Measurements from ENCODE around the gene TSHZ2. TPM values are rescaled to one million over a fixed set of nuclear protein-coding genes. Genes with fewer than 3 reads are reported as not detected.
A peak's percentile ranks its signal among the peaks of the same experiment; 100 is the strongest.

TSHZ2 gene, protein sequence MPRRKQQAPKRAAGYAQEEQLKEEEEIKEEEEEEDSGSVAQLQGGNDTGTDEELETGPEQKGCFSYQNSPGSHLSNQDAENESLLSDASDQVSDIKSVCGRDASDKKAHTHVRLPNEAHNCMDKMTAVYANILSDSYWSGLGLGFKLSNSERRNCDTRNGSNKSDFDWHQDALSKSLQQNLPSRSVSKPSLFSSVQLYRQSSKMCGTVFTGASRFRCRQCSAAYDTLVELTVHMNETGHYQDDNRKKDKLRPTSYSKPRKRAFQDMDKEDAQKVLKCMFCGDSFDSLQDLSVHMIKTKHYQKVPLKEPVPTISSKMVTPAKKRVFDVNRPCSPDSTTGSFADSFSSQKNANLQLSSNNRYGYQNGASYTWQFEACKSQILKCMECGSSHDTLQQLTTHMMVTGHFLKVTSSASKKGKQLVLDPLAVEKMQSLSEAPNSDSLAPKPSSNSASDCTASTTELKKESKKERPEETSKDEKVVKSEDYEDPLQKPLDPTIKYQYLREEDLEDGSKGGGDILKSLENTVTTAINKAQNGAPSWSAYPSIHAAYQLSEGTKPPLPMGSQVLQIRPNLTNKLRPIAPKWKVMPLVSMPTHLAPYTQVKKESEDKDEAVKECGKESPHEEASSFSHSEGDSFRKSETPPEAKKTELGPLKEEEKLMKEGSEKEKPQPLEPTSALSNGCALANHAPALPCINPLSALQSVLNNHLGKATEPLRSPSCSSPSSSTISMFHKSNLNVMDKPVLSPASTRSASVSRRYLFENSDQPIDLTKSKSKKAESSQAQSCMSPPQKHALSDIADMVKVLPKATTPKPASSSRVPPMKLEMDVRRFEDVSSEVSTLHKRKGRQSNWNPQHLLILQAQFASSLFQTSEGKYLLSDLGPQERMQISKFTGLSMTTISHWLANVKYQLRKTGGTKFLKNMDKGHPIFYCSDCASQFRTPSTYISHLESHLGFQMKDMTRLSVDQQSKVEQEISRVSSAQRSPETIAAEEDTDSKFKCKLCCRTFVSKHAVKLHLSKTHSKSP (N-terminal part only)
- 17.3 and 32.0 TPM in 2 replicates for total RNA-seq
- 10.4 and 16.5 TPM in 2 replicates for polyA plus RNA-seq

DNA sequence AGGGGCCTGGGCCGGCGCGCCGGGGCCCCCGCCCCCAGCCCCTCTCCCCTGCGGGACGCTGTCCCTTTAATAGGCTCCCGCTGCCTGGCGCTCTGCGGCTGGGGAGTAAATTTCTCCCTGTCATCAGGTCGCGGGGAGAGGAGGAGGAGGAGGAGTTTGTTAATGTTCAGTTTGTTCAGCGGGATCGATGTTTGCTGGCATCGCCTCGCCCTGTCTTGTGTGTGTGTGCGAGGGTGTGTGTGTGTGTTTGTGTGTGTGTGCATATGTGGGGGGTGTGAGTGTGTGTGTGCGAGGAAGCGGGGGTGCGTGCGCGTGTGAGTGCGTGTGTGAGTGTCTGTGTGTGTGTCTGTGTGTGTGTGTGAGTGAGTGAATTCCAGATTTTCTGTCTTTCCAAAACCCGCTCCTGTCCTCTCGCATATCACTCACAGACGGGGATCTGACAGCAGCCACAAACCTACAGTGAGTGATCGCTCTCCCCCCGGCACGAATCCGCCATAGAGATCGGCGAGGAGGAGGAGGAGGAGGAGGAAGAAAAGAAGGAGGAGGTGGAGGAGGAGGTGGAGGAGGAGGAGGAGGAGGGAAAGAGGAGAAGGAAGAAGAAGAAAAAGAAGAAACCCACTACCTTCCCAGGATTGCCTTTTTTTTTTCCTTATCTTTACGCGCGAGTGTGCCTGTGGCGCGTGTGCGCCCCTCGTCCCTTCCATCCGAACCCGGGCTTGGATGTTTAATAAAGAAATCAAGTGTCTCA lies at the start of gene TSHZ2:
Gene TSHZ2, plus strand, starts transcription at position 169 of the 748 bp plus-strand sequence. CDS start 936 bp downstream, outside the sequence.
- Histone ChIP-seq H3K36me3 (no peaks in the 10 kb centered on the region), H3K4me3 (peak within 1 kb of the TSS; percentile 93), H3K9me3 (ENCODE audit: low read depth) (no peaks in the 10 kb centered on the region), H3K27me3 (no peaks in the 10 kb centered on the region), H3K4me1 (ENCODE audit: low read depth) (peaks cover 23% of the 10 kb centered on the region), H3K27ac (peak within 1 kb of the TSS; percentile 50)
- DNase-seq (ENCODE audit: low read depth in 1 of 2, low spot score in 1 of 2), result peak; percentile 72 to 77
- TF ChIP-seq, protein P1, sequence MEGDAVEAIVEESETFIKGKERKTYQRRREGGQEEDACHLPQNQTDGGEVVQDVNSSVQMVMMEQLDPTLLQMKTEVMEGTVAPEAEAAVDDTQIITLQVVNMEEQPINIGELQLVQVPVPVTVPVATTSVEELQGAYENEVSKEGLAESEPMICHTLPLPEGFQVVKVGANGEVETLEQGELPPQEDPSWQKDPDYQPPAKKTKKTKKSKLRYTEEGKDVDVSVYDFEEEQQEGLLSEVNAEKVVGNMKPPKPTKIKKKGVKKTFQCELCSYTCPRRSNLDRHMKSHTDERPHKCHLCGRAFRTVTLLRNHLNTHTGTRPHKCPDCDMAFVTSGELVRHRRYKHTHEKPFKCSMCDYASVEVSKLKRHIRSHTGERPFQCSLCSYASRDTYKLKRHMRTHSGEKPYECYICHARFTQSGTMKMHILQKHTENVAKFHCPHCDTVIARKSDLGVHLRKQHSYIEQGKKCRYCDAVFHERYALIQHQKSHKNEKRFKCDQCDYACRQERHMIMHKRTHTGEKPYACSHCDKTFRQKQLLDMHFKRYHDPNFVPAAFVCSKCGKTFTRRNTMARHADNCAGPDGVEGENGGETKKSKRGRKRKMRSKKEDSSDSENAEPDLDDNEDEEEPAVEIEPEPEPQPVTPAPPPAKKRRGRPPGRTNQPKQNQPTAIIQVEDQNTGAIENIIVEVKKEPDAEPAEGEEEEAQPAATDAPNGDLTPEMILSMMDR (IDR thresholded peaks at IDR 0.05; ENCODE audit: low read depth, low read length), result no peak

DNA sequence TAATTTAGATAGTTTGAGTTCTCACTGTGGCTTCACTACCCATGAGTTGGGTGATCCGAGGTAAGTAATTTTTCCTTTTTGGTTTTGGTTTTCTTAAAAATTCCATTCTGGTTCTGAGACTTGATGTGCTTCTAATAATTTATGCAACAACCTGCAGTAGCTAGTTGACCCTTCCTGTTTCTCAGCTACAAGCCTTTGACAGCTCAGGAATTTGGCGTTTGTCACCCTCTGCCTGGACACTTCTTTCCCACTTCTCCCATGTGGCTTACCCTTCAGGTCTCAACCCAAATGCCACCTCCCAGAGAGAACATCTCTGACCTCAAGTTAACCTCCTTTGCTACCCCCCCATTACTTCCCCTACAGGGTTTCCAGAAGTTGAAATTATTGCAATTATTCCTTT lies 49.7 kb upstream of the TSHZ2 start:
- no peaks in the 10 kb centered on the region for H3K36me3 ChIP-seq
- H3K4me1 ChIP-seq (ENCODE audit: low read depth), result no peaks in the 10 kb centered on the region
- no peaks in the 10 kb centered on the region for H3K27me3 ChIP-seq
- H3K27ac ChIP-seq, result no peak overlapping the region
- DNase-seq (ENCODE audit: low read depth in 1 of 2, low spot score in 1 of 2), result peak in 1 of 2 donors; percentile 1
- H3K9me3 ChIP-seq (ENCODE audit: low read depth), result no peaks in the 10 kb centered on the region
- no peak overlapping the region for H3K4me3 ChIP-seq
- TF ChIP-seq, protein P1 (IDR thresholded peaks at IDR 0.05; ENCODE audit: low read depth, low read length), result no peak

DNA sequence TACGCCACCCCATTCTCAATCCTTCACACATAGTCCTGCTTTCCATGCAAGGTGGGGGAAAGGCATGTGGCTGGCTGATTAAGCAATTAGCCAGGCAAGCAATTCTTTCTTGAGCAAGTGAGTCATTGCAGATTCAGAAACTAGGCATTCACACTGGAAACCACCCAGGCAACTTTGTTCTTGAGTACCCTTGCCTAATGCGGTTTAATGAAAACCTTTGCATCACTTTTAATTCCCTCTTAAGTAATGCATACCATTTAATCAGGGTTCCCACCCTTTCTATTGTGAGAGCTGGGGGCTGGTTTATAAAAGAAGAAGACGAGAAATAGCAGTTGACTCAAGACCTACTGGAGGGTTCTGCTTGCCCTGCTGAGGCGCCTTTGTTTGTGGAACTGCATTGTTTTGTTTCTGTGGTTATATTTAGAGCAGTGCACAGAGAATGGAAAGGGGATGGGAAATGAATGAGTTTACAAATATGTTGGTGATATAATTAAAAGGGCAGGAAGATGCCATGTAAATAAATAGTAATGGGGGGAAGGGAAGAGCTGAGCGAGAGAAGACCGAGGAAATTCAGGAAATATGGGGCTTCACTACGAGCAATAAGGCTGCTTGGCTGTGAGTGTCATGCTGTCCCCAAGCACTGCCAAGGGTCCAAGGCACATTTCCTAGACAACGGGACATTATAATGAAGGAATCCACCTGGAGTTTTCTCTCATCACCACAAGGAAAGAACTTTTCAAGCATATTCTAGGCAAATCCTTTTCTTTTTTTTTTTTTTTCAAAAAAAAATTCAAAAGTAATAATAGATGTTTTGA lies 48.8 kb upstream of the TSHZ2 start:
- no peak overlapping the region for H3K4me3 ChIP-seq
- no peaks in the 10 kb centered on the region for H3K36me3 ChIP-seq
- H3K27me3 ChIP-seq, result no peaks in the 10 kb centered on the region
- TF ChIP-seq, protein P1 (IDR thresholded peaks at IDR 0.05; ENCODE audit: low read depth, low read length), result no peak
- H3K27ac ChIP-seq, result no peak overlapping the region
- H3K4me1 ChIP-seq (ENCODE audit: low read depth), result no peaks in the 10 kb centered on the region
- H3K9me3 ChIP-seq (ENCODE audit: low read depth), result no peaks in the 10 kb centered on the region
- peak in 1 of 2 donors; percentile 95 for DNase-seq (ENCODE audit: low read depth in 1 of 2, low spot score in 1 of 2)

DNA sequence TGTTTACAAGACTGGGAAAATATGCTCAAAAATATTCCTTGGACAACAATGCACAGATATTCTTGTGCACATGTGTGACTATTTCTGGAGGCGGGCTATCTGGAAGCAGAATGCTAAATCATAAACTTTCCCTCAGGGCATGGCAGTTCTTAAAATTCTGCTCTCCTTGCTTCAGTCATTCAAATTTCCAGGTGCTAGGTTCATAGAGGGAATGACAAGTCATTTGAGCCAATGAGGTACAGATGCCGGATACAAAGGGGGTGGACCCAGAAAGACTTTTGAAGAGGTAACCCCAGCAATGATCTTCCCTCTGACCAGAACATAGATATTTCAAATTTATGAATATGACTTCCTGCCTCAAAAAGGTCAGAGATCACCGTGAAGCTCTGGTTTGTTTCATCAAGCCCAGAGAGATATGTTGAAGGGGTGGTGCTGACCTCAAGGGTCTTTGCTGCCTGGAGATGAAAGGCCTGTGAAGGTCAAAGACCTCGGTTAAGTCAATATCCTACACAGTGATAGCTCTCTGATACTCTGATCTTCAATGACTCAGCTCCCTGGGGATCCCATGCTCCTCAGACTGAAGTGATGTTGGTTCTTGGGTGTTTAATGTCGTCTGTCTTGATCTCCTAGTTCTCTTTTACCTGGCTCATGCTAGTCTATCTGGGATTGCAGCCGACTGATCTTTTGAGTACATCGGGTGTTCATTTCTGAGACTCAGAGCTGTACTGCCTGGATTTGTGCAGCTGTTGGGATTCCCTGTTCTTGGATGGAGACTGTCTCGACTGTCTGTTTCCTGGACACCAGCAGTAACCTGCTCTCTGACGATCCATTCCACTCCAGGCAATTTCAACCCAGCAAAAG lies 47.5 kb upstream of the TSHZ2 start:
- H3K4me1 ChIP-seq (ENCODE audit: low read depth), result no peaks in the 10 kb centered on the region
- H3K27ac ChIP-seq, result no peak overlapping the region
- DNase-seq (ENCODE audit: low read depth in 1 of 2, low spot score in 1 of 2), result peak in 1 of 2 donors; percentile 5
- no peaks in the 10 kb centered on the region for H3K27me3 ChIP-seq
- TF ChIP-seq, protein P1 (IDR thresholded peaks at IDR 0.05; ENCODE audit: low read depth, low read length), result no peak
- H3K4me3 ChIP-seq, result no peak overlapping the region
- no peaks in the 10 kb centered on the region for H3K36me3 ChIP-seq
- no peaks in the 10 kb centered on the region for H3K9me3 ChIP-seq (ENCODE audit: low read depth)

All from cardiac muscle cell (in vitro differentiated cells and primary cell).